GM19099 (cell line): ENCODE results near the gene ZDHHC14.

ENCODE experiments used
- POLR2A ChIP-seq: IDR thresholded peaks from 3 replicates; pipeline ENCODE4 v1.6.1; 2011; ENCODE audit warnings: low read depth; ENCODE audit not compliant: insufficient read length; ENCODE audit errors: extremely low read depth

Gene ZDHHC14

DNA sequence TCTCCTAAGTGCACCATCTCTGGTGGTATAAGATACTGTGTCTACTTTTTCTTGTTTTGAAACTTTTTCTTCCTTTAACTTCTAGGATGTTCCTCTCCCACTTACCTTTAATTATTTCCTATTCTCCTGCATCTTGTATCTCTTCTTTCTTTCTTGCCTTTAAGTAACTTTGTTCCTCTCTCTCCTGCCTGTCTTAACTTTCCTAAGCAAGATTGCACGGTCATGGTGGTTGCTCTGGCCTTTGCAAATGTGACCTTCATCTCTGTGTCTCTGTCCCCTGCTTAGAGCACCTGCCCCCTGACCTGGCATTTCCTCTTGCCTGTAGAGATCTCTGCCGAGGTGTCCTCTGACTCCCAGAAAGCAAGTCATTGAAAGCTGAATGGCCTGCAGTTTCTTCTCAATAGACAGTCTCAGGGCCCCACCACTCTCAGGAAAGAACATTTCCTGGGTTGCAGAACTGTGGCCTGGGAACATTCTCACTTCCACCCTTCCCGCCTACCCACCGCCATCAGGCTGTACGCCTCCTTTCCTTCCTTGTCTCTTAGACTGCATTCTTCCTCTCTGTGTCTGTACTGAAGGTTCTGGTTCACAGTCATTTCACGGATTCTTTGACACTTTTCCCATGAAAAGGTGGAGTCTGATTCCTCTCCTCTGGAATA lies 12.8 kb downstream of the ZDHHC14 start:
- no peak for TF ChIP-seq POLR2A

DNA sequence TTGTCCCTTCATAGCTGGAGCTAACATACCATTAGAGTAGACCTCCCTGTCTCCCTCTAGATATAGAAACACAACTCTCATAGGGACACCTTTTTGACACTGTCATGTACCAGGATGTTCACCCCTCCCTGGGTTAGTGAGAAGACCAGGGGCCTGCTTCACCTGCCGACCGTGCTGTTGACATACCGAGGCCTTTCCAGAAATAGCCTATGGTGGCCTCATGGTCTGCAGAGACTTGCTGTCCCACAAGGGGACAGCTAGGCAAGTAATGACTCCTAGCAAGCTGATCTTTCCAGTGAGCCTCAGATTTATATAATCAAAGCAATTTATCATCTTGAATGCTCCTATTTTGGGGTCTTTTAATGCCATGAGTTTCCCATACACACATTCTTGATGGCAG lies 15.0 kb downstream of the ZDHHC14 start:
- no peak for TF ChIP-seq POLR2A

DNA sequence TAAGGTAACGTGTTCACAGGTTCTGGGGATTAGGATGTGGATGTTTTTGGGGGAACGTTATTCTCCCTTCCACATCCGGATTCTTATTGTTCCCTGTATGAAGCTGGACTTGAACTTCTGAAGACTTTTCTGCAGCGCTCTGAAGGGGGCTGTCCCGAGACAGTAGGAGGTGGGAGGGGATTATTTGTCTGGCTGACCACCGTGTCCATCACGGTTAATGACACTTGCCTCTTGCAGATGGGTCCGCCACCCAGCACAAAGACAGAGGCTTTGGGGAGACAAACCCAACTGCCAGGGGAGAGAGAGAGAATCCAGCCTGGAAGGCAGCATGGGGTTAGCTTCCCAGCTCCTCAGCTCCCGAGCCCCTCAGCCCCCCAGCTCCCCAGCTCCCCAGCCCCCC lies 16.7 kb downstream of the ZDHHC14 start:
- TF ChIP-seq POLR2A: no peak

DNA sequence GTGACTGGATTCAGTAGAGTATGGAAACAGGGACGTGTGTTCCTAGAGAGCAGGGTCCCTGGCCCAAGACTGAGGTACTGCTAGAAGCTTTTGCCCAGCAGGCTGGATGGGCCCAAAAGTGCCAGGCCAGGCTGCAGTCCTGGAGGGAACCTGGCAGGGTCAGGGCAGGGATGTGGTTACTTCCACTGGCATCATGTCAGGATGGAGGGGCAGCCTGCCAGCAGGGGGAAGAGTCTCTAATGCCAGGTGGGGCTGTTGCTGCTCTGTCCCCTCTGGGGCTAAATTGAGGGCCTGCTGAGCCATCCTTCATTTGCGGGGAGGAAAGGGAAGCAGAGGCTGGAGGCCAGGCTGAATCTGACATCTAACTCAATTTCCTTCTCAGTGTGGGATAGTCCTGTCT lies 17.2 kb downstream of the ZDHHC14 start:
- no peak for TF ChIP-seq POLR2A

DNA sequence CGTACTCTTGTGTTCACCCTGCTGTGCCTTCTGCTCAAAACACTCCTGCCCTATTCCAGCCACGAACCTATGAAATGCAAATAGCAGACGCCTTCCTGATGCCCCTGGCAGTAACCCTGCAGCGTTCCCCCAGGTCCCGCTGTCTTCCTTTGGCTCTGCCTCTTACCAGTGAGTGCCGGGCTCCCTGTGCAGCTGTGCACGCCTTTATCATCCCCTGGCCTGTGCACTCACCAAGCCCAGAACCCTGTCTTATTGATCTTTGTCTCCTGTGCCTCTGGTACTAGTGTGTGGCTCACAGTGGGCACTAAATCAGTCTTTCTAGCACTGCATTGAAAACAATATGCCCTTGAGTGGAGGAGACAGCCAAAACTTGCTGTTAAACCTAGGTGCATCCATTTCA lies 19.7 kb downstream of the ZDHHC14 start:
- no peak for TF ChIP-seq POLR2A

DNA sequence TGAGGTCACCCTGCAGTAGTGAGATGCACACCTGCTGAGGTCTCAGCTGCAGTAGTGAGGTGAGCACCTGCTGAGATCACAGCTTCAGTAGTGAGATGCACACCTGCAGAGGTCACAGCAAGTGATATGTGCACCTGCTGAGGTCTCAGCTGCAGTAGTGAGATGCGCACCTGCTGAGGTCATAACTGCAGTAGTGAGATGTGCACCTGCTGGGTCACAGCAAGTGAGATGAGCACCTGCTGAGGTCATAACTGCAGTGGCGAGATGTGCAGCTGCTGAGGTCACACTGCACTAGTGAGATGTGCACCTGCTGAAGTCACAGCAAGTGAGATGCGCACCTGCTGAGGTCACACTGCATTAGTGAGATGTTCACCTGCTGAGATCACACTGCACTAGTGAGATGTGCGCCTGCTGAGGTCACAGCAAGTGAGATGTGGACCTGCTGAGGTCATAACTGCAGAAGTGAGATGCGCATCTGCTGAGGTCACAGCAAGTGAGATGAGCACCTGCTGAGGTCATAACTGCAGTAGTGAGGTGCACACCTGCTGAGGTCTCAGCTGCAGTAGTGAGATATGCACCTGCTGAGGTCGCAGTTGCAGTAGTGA lies 20.8 kb downstream of the ZDHHC14 start:
- TF ChIP-seq POLR2A: no peak

DNA sequence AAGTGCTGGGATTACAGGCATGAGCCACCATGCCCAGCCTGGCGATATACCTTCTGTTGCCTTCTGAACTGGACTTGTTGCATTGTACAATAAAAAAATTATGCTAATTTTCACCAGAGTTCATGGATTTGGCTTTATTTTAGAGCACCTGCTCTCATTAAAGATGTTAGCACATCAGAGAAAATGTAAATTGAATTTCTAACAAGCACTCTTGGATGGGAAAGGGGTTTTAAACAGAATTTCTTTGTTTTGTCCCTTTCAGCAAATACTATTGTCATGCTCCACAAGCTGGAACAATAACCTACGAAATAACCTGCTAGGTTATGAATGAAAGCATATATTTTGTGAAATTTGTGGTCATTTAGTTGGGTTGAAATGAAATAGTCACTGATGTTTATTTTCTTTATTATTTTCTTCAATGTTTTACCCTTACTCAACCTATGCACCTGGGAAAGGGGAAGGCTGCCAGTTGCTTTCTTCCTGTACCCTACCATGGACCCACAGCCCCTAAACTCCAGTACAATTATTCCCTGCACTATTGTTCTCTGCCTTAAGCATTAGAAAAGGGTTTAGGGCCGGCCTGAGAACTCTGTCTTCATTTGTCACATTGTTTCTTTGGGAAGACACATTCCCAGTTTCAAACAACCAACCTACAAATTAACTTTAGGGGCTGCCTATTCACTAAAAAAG lies 22.2 kb downstream of the ZDHHC14 start:
- no peak for TF ChIP-seq POLR2A

DNA sequence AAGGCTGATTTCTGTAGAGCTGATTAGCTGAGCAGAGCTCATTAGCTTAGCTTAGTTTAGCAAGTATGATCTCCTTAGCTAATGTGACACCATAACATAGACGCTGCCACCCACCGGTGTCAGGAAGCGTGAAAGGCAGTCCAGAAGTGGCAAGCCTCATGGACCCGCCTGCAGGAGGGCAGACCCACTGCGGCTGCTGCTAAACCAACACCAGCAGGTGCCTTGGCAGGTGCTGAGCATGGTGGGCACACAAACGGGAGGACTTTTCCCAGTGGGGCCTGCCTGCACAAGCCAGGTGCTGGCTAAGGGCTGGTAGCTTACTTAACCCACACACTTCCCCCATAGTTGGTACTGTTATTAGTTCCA lies 22.7 kb downstream of the ZDHHC14 start:
- no peak for TF ChIP-seq POLR2A

DNA sequence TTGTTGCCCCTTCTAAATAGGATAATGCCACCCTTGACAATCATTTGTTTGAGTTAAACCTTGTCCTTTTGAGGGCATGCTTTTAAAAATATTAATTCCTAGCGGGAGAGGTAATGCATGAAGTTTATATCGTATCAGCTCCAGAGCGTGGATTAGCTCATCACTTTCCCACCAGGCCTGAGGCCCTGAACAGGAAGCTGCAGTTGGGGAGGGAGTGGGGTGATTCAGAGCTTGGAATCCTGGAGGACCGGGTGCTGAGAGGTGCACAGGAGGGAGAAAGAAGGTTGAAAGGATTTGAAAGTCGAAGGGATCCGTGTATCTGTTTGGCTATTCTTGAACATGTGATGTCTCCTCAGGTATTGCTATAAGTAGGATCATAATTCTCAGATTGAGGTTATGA lies 25.0 kb downstream of the ZDHHC14 start:
- no peak for TF ChIP-seq POLR2A

DNA sequence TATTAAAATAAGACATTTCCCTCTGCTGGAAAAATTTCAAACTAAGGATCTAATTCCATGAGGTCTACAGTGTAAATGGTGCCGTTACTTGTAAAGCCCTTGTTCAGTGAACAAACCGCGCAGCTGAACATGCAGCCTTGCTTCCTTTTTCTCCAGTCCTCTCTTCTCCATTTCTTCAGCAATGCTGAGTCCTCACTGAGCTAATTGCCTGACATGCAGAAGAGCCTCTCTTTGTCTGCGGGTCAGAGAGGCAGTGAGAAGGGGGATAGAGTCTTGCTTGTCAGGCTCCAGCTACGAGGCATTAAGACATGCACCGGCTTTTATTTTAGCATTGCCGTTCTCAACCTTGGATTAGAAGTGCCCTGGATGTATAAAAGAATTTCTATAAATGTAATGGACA lies 25.7 kb downstream of the ZDHHC14 start:
- no peak for TF ChIP-seq POLR2A

DNA sequence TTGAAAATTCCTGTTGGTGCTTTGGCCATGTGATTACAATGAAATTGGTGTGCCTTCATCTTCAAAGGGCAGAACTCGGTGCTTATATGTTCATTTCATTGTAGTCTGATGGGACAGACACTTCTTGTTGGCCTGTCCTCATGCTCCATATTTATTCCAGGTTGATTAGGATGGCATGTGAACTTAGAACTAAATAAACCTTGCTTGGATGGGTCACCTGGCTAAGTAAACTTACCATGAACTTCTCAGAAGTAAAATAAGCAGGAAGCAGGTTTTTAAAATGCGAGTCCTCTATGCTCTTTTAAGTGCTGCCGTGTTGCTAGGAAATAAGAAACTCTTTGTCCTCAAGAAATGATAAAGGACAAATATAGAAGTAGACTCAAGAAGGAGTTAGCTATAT lies 26.7 kb downstream of the ZDHHC14 start:
- TF ChIP-seq POLR2A: no peak

DNA sequence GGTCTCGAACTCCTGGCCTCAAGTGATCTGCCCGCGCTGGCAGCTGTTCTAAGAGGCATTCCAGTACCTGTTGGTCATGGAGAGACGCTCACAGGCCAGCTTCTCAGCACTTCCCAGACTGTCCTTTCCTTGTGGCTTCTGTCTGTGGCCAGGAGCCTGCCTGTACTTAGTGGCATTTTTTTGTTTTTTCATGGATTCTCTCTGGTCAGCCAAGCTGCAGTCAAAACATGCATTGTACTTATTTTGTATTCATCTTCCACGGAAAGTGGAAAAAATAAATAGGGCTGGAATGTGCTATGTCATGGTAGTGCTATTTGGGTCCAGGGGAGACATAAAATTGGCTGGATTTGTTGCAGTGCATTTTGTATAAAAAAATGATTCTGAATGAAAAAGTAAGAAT lies 29.1 kb downstream of the ZDHHC14 start:
- TF ChIP-seq POLR2A: no peak

DNA sequence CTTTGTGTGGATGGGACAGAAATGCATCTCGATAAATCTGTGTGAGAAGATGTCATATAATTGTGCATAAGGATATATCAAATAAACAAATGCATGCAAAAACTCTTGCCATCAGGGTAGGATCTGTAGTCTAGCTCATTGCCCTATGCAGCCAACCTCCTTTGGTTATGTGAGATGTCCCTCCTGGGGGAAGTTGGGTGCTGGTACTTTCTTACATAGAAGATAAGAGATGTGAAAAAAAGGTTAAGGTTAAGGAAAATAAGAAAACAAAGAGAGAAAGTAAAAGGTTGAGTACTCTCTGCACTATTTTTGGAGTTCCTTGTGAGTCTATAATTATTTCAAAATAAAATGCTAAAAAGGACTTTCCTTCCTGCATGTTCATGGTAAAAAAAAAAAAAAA lies 30.4 kb downstream of the ZDHHC14 start:
- TF ChIP-seq POLR2A: no peak

DNA sequence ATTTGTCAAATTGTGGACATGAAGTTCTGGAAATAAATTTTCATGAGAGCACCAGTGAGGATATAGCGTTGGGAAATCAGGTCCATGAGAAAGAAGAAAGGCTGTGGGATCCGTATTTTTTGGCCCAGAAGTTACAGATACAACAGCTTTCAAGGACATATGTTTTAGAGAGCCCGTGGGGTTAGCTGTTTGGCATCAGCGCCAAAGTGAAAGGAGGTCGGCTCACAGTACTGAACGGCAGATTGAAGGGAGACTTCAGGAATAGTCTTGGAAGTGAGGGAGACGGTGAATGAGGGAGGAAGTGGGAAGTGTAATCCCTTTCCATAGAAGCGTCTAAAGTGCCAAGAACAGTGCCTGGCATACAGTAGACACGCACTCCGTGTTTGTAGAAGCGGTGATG lies 31.8 kb downstream of the ZDHHC14 start:
- TF ChIP-seq POLR2A: no peak

DNA sequence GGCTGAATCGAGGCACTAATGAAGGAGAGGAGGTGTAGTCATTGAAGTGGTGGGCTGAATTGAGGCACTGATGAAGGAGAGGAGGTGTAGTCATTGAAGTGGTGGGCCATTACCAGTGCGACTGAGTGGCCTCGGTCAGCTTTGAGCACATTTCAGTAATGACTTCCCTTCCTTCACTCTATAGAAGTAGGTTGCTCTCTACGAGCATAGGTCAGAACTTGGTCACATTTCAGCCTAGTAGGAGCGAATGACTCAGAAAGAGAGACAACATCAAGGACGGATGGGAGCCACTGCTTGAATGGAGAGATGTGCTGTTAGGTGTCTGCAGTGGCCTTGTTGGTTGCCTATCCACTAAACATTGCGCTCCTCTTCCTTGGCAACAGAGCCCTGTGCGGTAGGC lies 39.5 kb downstream of the ZDHHC14 start:
- TF ChIP-seq POLR2A: no peak

DNA sequence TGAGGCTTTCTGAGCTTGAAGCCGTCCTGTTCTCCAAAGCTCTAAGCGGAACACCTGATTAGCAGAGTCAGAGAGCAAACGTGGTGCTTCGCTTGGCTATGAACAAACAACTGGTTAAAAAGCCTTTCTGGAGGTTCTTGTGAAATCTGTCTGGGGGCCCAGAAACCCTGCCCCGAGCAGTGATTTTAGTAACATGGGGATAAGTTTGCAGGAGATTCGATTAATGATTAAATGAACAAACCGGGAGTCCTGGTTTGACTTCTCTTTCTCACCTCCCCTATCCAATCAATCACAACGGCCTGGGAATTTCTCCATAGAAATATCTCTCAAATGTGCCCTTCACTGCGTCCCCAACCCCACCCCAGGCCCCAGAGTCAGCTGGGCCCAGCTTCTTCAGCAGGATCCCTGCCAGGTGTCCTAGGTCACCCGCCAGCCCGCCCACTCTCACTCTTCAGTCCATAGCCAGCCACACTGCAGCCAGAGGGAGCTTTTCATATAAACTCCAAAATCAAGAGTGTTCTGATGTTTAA lies 43.6 kb downstream of the ZDHHC14 start:
- no peak for TF ChIP-seq POLR2A

DNA sequence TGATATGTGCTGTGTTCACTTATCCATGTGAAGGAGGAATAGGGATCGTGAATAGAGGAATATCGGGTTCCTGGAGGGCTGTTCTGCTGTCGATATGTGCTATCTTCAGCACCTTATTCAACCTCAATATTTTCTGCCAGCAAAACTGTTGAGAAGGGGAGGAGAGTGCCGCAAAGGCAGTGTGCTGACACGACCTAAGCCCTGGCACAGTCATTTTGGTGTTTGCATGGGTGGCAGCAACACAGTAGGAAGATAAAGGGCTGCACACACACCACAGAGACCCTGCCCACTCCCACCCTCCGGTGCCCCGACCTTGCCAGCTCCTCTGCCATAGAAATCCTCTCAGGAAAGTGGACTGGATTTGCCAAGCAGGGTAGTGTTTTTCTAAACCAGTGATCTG lies 47.0 kb downstream of the ZDHHC14 start:
- no peak for TF ChIP-seq POLR2A
